Natural killer cell (primary cell): ENCODE results near the gene MSS51. TPM values are rescaled to one million over a fixed set of nuclear protein-coding genes. Genes with fewer than 3 reads are reported as not detected.

ENCODE experiments used
- ATAC-seq, 3 donors: fragments of 150-1000 bp in 2 of 3; fragments of 200-7000 bp in 1 of 3; cut with Tn5 transposase; 1 replicate in 1 of 3; 2 replicates in 2 of 3; pipeline ENCODE4 v1.10.0; 2021; ENCODE audit warnings: mild to moderate bottlenecking in 2 of 3, moderate library complexity in 2 of 3
- DNase-seq, 2 donors: peaks; one replicate each; pipeline versions ENCODE4 v3.0.0 to v3.0.0-alpha.2; 2013 to 2021; ENCODE audit warnings: mixed read lengths in 1 of 2
- H3K27ac ChIP-seq: one replicate; pipeline ENCODE4 v1.5.1; 2013; ENCODE audit warnings: mild to moderate bottlenecking, low read length
- H3K27me3 ChIP-seq: one replicate; pipeline ENCODE4 v1.6.1; 2013; ENCODE audit warnings: low read length; ENCODE audit not compliant: control insufficient read depth, insufficient read depth
- H3K36me3 ChIP-seq: one replicate; pipeline ENCODE4 v1.6.1; 2013; ENCODE audit warnings: low read length; ENCODE audit not compliant: control insufficient read depth, insufficient read depth
- H3K4me1 ChIP-seq: one replicate; pipeline ENCODE4 v1.6.1; 2013; ENCODE audit warnings: low read length; ENCODE audit not compliant: control insufficient read depth, insufficient read depth
- H3K4me3 ChIP-seq: one replicate; pipeline ENCODE4 v1.5.1; 2013; ENCODE audit warnings: low read length
- H3K9me3 ChIP-seq: one replicate; pipeline ENCODE4 v1.6.1; 2013; ENCODE audit warnings: low read length; ENCODE audit not compliant: control insufficient read depth, insufficient read depth
- H3K27ac Mint-ChIP-seq, 2 donors: one replicate each; pipeline ENCODE4 v1.8.0; 2022; ENCODE audit warnings: mild to moderate bottlenecking in 2 of 2, mixed read lengths in 2 of 2, moderate library complexity in 1 of 2
- H3K27me3 Mint-ChIP-seq, 2 donors: one replicate each; pipeline ENCODE4 v1.8.0; 2022; ENCODE audit warnings: low read depth in 2 of 2, mixed read lengths in 2 of 2
- H3K36me3 Mint-ChIP-seq: one replicate; pipeline ENCODE4 v1.8.0; 2022; ENCODE audit warnings: mixed read lengths
- H3K4me1 Mint-ChIP-seq, 2 donors: one replicate each; pipeline ENCODE4 v1.8.0; 2022; ENCODE audit warnings: mixed read lengths in 2 of 2
- H3K4me3 Mint-ChIP-seq: one replicate; pipeline ENCODE4 v1.8.0; 2022; ENCODE audit warnings: mild to moderate bottlenecking, moderate library complexity, mixed read lengths
- H3K9me3 Mint-ChIP-seq, 2 donors: one replicate each; pipeline ENCODE4 v1.8.0; 2022; ENCODE audit warnings: mixed read lengths in 2 of 2
- WGBS: methylation state at CpG from one replicate; pipeline ENCODE4 v1.1.7; 2013; ENCODE audit warnings: missing lambda C conversion rate; ENCODE audit not compliant: insufficient coverage; 5-methylcytosine and 5-hydroxymethylcytosine counted together
- intact Hi-C: fragments of 100-400 bp; cut with micrococcal nuclease; formaldehyde crosslinking; loops from one replicate; pipeline ENCODE4 v1.14.2; 2022
- total RNA-seq, 4 donors: library from RNA; stranded (reverse); fragments of 120-200 nt in 1 of 4; gene quantifications; one replicate each; pipeline versions ENCODE4 v1.2.3 to v1.2.4, GENCODE V29; 2013 to 2022
- TF ChIP-seq, protein P1 (sequence below): fragments of 200-600 bp; IDR thresholded peaks from one replicate; pipeline ENCODE4 v1.8.0; 2022; ENCODE audit warnings: antibody characterized with exemption

Gene MSS51
- total RNA-seq, 3 donors from 2014 or later (not counting 1 experiment from before 2014, with no cell fraction given): 3.1 to 4.8 (median 4.5) TPM

DNA sequence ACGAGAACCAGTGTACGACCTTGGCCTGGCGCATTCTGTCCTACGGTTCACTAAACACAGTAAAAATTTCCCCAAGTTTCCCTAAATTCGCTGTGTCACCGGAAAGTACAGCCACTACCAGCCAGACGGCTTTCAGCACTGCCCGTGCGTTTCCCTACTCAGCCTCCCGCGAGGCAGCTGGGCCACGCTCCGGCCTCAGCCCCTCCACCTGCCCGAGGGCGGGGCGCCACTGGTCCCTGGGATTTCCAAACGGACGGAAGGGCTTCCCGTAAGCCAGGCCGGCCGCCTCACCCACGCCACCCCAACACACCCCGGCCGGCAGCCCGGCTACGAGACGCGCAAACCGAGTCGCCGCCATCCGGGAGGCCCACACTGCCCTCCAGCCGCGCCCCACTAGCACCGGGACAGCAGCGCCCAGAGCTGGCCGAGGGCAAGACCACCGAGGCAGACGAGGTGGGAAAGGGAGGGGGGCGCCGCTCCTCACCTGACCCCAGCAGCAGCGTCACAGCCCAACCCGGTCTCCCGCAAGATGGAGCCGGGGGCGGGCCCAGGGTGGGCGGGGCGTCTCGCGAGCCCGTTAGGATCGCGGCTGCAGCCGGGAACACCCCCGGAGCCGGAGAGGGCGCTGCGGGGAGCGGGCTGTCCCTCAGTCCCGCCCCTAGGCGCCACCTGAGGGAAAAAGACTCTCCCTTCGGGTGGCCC is 19.7 kb downstream of the MSS51 start, which contains the start of gene ANXA7:
Gene ANXA7 (minus strand): TSS at position 531 of the 702 bp plus-strand sequence. CDS start 13,202 bp downstream, outside the sequence.
- Mint-ChIP-seq H3K4me3 (peak within 1 kb of the TSS; percentile 95), H3K27me3 (peaks cover 0 to 2% of the 10 kb centered on the region in 2 donors), H3K4me1 (peaks cover 32 to 36% of the 10 kb centered on the region in 2 donors), H3K36me3 (no peaks in the 10 kb centered on the region), H3K9me3 (no peaks in the 10 kb centered on the region), H3K27ac (peak within 1 kb of the TSS; percentile 91 to 92)
- no peaks in the 10 kb centered on the region for H3K27me3 ChIP-seq
- H3K27ac ChIP-seq: peak within 1 kb of the TSS; percentile 86
- H3K4me3 ChIP-seq: peak within 1 kb of the TSS; percentile 78
- TF ChIP-seq, protein P1, sequence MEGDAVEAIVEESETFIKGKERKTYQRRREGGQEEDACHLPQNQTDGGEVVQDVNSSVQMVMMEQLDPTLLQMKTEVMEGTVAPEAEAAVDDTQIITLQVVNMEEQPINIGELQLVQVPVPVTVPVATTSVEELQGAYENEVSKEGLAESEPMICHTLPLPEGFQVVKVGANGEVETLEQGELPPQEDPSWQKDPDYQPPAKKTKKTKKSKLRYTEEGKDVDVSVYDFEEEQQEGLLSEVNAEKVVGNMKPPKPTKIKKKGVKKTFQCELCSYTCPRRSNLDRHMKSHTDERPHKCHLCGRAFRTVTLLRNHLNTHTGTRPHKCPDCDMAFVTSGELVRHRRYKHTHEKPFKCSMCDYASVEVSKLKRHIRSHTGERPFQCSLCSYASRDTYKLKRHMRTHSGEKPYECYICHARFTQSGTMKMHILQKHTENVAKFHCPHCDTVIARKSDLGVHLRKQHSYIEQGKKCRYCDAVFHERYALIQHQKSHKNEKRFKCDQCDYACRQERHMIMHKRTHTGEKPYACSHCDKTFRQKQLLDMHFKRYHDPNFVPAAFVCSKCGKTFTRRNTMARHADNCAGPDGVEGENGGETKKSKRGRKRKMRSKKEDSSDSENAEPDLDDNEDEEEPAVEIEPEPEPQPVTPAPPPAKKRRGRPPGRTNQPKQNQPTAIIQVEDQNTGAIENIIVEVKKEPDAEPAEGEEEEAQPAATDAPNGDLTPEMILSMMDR: no peak
- H3K4me1 ChIP-seq: peaks cover 8% of the 10 kb centered on the region
- ATAC-seq (peak; percentile 92 to 98 (median 94)), DNase-seq (peak; percentile 86 to 94)
- intact Hi-C loops: loop anchor here (2.0 to 5.0 kb wide), 2 partner anchors 81 to 166 kb away; partner anchors contain the start of gene DNAJC9
- WGBS: under 1% methylated on average over 62 of the region's 62 CpGs
- no peaks in the 10 kb centered on the region for H3K9me3 ChIP-seq
- H3K36me3 ChIP-seq: no peaks in the 10 kb centered on the region

- TF ChIP-seq, protein P1: no peak
- no peaks in the 10 kb centered on the region for H3K36me3 ChIP-seq
- no peaks in the 10 kb centered on the region for H3K9me3 ChIP-seq
- no peaks in the 10 kb centered on the region for H3K9me3 Mint-ChIP-seq
- H3K4me1 ChIP-seq: peaks cover 8% of the 10 kb centered on the region
- H3K27me3 ChIP-seq: no peaks in the 10 kb centered on the region
- H3K27ac ChIP-seq: peak overlapping the region; percentile 86
- peaks cover 34 to 37% of the 10 kb centered on the region in 2 donors for H3K4me1 Mint-ChIP-seq
- peak overlapping the region; percentile 78 for H3K4me3 ChIP-seq
- peaks cover 0 to 2% of the 10 kb centered on the region in 2 donors for H3K27me3 Mint-ChIP-seq
- intact Hi-C loops: loop anchor here (5.0 kb wide), 1 partner anchor 166 kb away; the partner anchor contains the start of gene DNAJC9
- ATAC-seq (peak; percentile 37 to 54 (median 40)), DNase-seq (peak; percentile 45 to 75)
- peak overlapping the region; percentile 91 to 92 for H3K27ac Mint-ChIP-seq
- H3K4me3 Mint-ChIP-seq: peak overlapping the region; percentile 95
- under 1% methylated on average over 9 of the region's 9 CpGs for WGBS
- no peaks in the 10 kb centered on the region for H3K36me3 Mint-ChIP-seq
These were observed 20.2 kb downstream of the MSS51 start for GRCh38 chr10:73413108-73413527.

GRCh38 chr10:73410897-73411296 is 22.5 kb downstream of the MSS51 start:
- peak overlapping the region; percentile 9 for H3K4me3 Mint-ChIP-seq
- Histone ChIP-seq H3K4me1 (peaks cover 8% of the 10 kb centered on the region), H3K27ac (no peak overlapping the region), H3K36me3 (no peaks in the 10 kb centered on the region), H3K9me3 (no peaks in the 10 kb centered on the region), H3K27me3 (no peaks in the 10 kb centered on the region), H3K4me3 (no peak overlapping the region)
- peaks cover 42% of the 10 kb centered on the region in 2 donors for H3K4me1 Mint-ChIP-seq
- TF ChIP-seq, protein P1: no peak
- intact Hi-C loops: loop anchor here (5.0 kb wide), 1 partner anchor 164 kb away; the partner anchor contains the start of gene DNAJC9
- WGBS: 95% methylated on average over 1 of the region's 1 CpG
- DNase-seq (no peak), ATAC-seq (no peak)
- H3K9me3 Mint-ChIP-seq: no peaks in the 10 kb centered on the region
- no peak overlapping the region for H3K27ac Mint-ChIP-seq
- peaks cover 0 to 2% of the 10 kb centered on the region in 2 donors for H3K27me3 Mint-ChIP-seq
- H3K36me3 Mint-ChIP-seq: no peaks in the 10 kb centered on the region
